B cell (primary cell): ENCODE data around the gene RAB6C. TPM values are rescaled to one million over a fixed set of nuclear protein-coding genes. Genes with fewer than 3 reads are reported as not detected.
"Not testable (repeated sequence)": the region's sequence is repeated elsewhere in the genome, so short reads cannot be mapped to it uniquely, and the experiment has no call there.

ENCODE experiments used
- ATAC-seq: fragments of 200-7000 bp; cut with Tn5 transposase; one replicate; pipeline ENCODE4 v1.10.0; 2021; ENCODE audit warnings: low read depth, mild to moderate bottlenecking, moderate number of reproducible peaks, moderate library complexity
- CTCF ChIA-PET: fragments of 350-600 bp; sonication (Branson Sonifier 250); formaldehyde crosslinking; loops from one replicate; lab custom pipeline; 2021; ENCODE audit warnings: antibody characterized with exemption, inconsistent platforms; lab: Charles Lee
- POLR2A ChIA-PET: fragments of 350-600 bp; sonication (Branson Sonifier 250); formaldehyde crosslinking; loops from one replicate; lab custom pipeline; 2021; ENCODE audit warnings: antibody characterized with exemption; lab: Charles Lee
- DNase-seq: peaks from one replicate; pipeline ENCODE4 v3.0.0; 2013
- H2AFZ ChIP-seq: 2 replicates; pipeline ENCODE4 v1.6.1; 2012; ENCODE audit warnings: mild to moderate bottlenecking, low read depth, low read length; ENCODE audit not compliant: insufficient read depth, poor library complexity, severe bottlenecking
- H3K27ac ChIP-seq, 2 donors: 1 replicate in 1 of 2; 2 replicates in 1 of 2; pipeline ENCODE4 v1.5.1; 2012 to 2013; ENCODE audit warnings: low read length in 2 of 2, mild to moderate bottlenecking in 2 of 2, moderate library complexity in 1 of 2
- H3K27me3 ChIP-seq, 4 experiments: fragments of 200-600 bp in 1 of 4; sonication (generic) in 1 of 4; replicated peaks in 1 of 4; 1 replicate in 2 of 4; 2 replicates in 2 of 4; pipeline versions ENCODE4 v1.6.1 to v1.7.0; 2013 to 2016; ENCODE audit warnings: low read length in 3 of 4, mild to moderate bottlenecking in 2 of 4, mixed read lengths in 1 of 4, moderate library complexity in 1 of 4; ENCODE audit not compliant: insufficient read depth in 4 of 4, control insufficient read depth in 3 of 4; ENCODE audit errors: control extremely low read depth in 1 of 4
- H3K36me3 ChIP-seq, 2 experiments: replicated peaks in 1 of 2; 1 replicate in 1 of 2; 2 replicates in 1 of 2; pipeline versions ENCODE4 v1.6.1 to v1.7.1; 2013; ENCODE audit warnings: low read length in 1 of 2; ENCODE audit not compliant: insufficient read depth in 2 of 2, control insufficient read depth in 1 of 2; ENCODE audit errors: control extremely low read depth in 1 of 2, extremely low read depth in 1 of 2
- H3K4me1 ChIP-seq, 2 donors: fragments of 200-600 bp in 1 of 2; sonication (generic) in 1 of 2; 1 replicate in 1 of 2; 2 replicates in 1 of 2; pipeline versions ENCODE4 v1.5.1 to v1.6.1; 2013 to 2017; ENCODE audit warnings: low read length in 2 of 2; ENCODE audit not compliant: control insufficient read depth in 2 of 2, insufficient read depth in 2 of 2
- H3K4me2 ChIP-seq: replicated peaks from 2 replicates; pipeline ENCODE3; 2012; ENCODE audit warnings: mild to moderate bottlenecking, low read depth, low read length; ENCODE audit not compliant: poor library complexity, severe bottlenecking
- H3K4me3 ChIP-seq, 5 experiments: fragments of 200-600 bp in 1 of 5; sonication (generic) in 1 of 5; 1 replicate in 3 of 5; 2 replicates in 2 of 5; pipeline versions ENCODE4 v1.5.1 to v1.7.0; 2011 to 2016; ENCODE audit warnings: low read length in 4 of 5, mild to moderate bottlenecking in 4 of 5, low read depth in 2 of 5, control low read depth in 1 of 5, moderate library complexity in 1 of 5; ENCODE audit not compliant: insufficient read depth in 1 of 5; ENCODE audit errors: control extremely low read depth in 1 of 5, extremely low read depth in 1 of 5
- H3K79me2 ChIP-seq: fragments of 200-600 bp; sonication (generic); one replicate; pipeline ENCODE4 v1.6.0; 2016; ENCODE audit warnings: low read length; ENCODE audit not compliant: control insufficient read depth, insufficient read depth
- H3K9ac ChIP-seq: fragments of 200-600 bp; sonication (generic); 2 replicates; pipeline ENCODE4 v1.6.1; 2017; ENCODE audit warnings: mild to moderate bottlenecking, low read length, moderate library complexity
- H3K9me3 ChIP-seq, 3 donors: one replicate each; pipeline versions ENCODE4 v1.6.1 to v1.7.1; 2013; ENCODE audit warnings: low read length in 2 of 3; ENCODE audit not compliant: control insufficient read depth in 2 of 3, insufficient read depth in 1 of 3; ENCODE audit errors: control extremely low read depth in 1 of 3
- H4K20me1 ChIP-seq: 2 replicates; pipeline ENCODE4 v1.6.0; 2012; ENCODE audit warnings: mild to moderate bottlenecking, low read length; ENCODE audit not compliant: insufficient read depth, control insufficient read depth, poor library complexity, severe bottlenecking
- H3K27ac Mint-ChIP-seq: one replicate; pipeline ENCODE4 v1.8.0; 2021; ENCODE audit warnings: mixed read lengths
- H3K27me3 Mint-ChIP-seq: one replicate; pipeline ENCODE4 v1.8.0; 2021; ENCODE audit warnings: mixed read lengths
- H3K4me1 Mint-ChIP-seq: one replicate; pipeline ENCODE4 v1.8.0; 2021; ENCODE audit warnings: mixed read lengths
- H3K4me3 Mint-ChIP-seq: one replicate; pipeline ENCODE4 v1.8.0; 2021; ENCODE audit warnings: mixed read lengths
- H3K9me3 Mint-ChIP-seq: one replicate; pipeline ENCODE4 v1.8.0; 2022; ENCODE audit warnings: mixed read lengths; ENCODE audit not compliant: insufficient read depth
- CTCF ChIP-seq: fragments of 200-600 bp; IDR thresholded peaks from one replicate; pipeline ENCODE4 v1.8.0; 2022; ENCODE audit warnings: antibody characterized with exemption, mild to moderate bottlenecking
- EZH2 ChIP-seq: IDR thresholded peaks from 2 replicates; pipeline ENCODE4 v1.6.1; 2012; ENCODE audit warnings: borderline replicate concordance, low read depth, mild to moderate bottlenecking, moderate library complexity, low read length; ENCODE audit not compliant: insufficient read depth, poor library complexity, severe bottlenecking
- WGBS: methylation state at CpG from one replicate; pipeline ENCODE4 v1.1.5; 2013; ENCODE audit warnings: missing lambda C conversion rate; ENCODE audit not compliant: insufficient coverage; 5-methylcytosine and 5-hydroxymethylcytosine counted together
- intact Hi-C: fragments of 100-400 bp; cut with micrococcal nuclease; formaldehyde crosslinking; loops from one replicate; pipeline ENCODE4 v1.10.0; 2022
- polyA plus RNA-seq: library from polyadenylated mRNA; depleted of rRNA; stranded (reverse); fragments of >200 nt; gene quantifications from 2 replicates; pipeline ENCODE4 v1.2.3, GENCODE V29; 2012
- total RNA-seq, 2 donors: library from RNA; stranded (reverse); fragments of 120-200 nt in 1 of 2; gene quantifications; 1 replicate in 1 of 2; 2 replicates in 1 of 2; pipeline versions ENCODE4 v1.2.3 to v1.2.4, GENCODE V29; 2013 to 2022

RAB6C gene
- total and polyA plus RNA-seq, 2 donors (not counting 1 experiment from before 2014, with no cell fraction given) = 0.09 TPM; not detected in 1

- Mint-ChIP-seq H3K9me3 (no peaks in the 10 kb centered on the region), H3K27me3 (peaks cover 19% of the 10 kb centered on the region), H3K4me3 (no peak overlapping the region), H3K27ac (no peak overlapping the region), H3K4me1 (no peaks in the 10 kb centered on the region)
- Histone ChIP-seq H3K79me2 (no peaks in the 10 kb centered on the region), H2AFZ (no peak overlapping the region), H3K4me2 (no peak overlapping the region), H3K4me3 (no peak overlapping the region), H3K27me3 (no peaks in the 10 kb centered on the region), H3K36me3 (no peaks in the 10 kb centered on the region), H3K27ac (no peak overlapping the region), H3K9ac (no peak overlapping the region), H3K9me3 (no peaks in the 10 kb centered on the region), H3K4me1 (no peaks in the 10 kb centered on the region), H4K20me1 (no peaks in the 10 kb centered on the region)
- ATAC-seq (no peak), DNase-seq (no peak)
- ChIA-PET CTCF (interaction anchor here (0.7 to 1.1 kb wide), 2 partner anchors 8 to 389 kb away, joined by 3 read pairs; no protein-coding TSS in a partner anchor), POLR2A (no interaction called here)
- TF ChIP-seq CTCF (no peak), EZH2 (no peak)
- intact Hi-C loops = no loop called here
Measured at GRCh38 chr2:129945557-129945956, 33.9 kb upstream of the RAB6C start.

- H3K4me3 ChIP-seq, DNase-seq, H3K4me2 ChIP-seq, H3K27ac Mint-ChIP-seq, CTCF ChIA-PET, POLR2A ChIA-PET, H3K27ac ChIP-seq, ATAC-seq, intact Hi-C loops, H3K9me3 ChIP-seq, H3K4me1 Mint-ChIP-seq, H3K79me2 ChIP-seq, H3K9me3 Mint-ChIP-seq, H4K20me1 ChIP-seq, H3K4me1 ChIP-seq, H2AFZ ChIP-seq, H3K27me3 ChIP-seq, H3K4me3 Mint-ChIP-seq, H3K9ac ChIP-seq, H3K36me3 ChIP-seq: not testable (repeated sequence)
- WGBS = no CpG with 5 or more reads among the region's 2 CpGs
- H3K27me3 Mint-ChIP-seq = peaks cover 23% of the 10 kb centered on the region
Measured at GRCh38 chr2:129947712-129948111, 31.8 kb upstream of the RAB6C start.

- H3K4me2 ChIP-seq, H3K27me3 ChIP-seq, POLR2A ChIA-PET, H4K20me1 ChIP-seq, intact Hi-C loops, H3K9me3 Mint-ChIP-seq, H3K4me3 ChIP-seq, H2AFZ ChIP-seq, H3K79me2 ChIP-seq, H3K27ac ChIP-seq, H3K4me1 ChIP-seq, H3K27ac Mint-ChIP-seq, H3K4me3 Mint-ChIP-seq, H3K9ac ChIP-seq, ATAC-seq, H3K9me3 ChIP-seq, H3K4me1 Mint-ChIP-seq, DNase-seq, H3K36me3 ChIP-seq: not testable (repeated sequence)
- H3K27me3 Mint-ChIP-seq = peaks cover 21% of the 10 kb centered on the region
- CTCF ChIA-PET = interaction anchor here (1.0 kb wide), 1 partner anchor 20 kb away, joined by 3 read pairs; no protein-coding TSS in a partner anchor
- 96% methylated on average over 4 of the region's 6 CpGs for WGBS
Measured at GRCh38 chr2:129956171-129956570, 23.3 kb upstream of the RAB6C start.
